ENCODE data around the gene TMEM106C.

- TF ChIP-seq CTCF (optimal IDR thresholded peaks at IDR 0.05 in 1 of 3, IDR thresholded peaks at IDR 0.05 in 1 of 3, conservative IDR thresholded peaks at IDR 0.05 in 1 of 3; ENCODE audit: extremely low read depth in 1 of 3, insufficient read depth in 2 of 3, low read length in 3 of 3) (no peak), EZH2 (IDR thresholded peaks at IDR 0.05; ENCODE audit: low read length) (no peak)
Observed at GRCh38 chr12:47973870-47974269, 10.5 kb downstream of the TMEM106C start.

All from keratinocyte (primary cell).